ENCODE results near the gene RNU6-9.

GRCh38 chr19:898663-899062 lies 5.4 kb downstream of the RNU6-9 start:
- no peak for TF ChIP-seq TAF1 (IDR thresholded peaks at IDR 0.05; ENCODE audit: borderline replicate concordance, insufficient read depth, low read length)
- TF ChIP-seq POLR2AphosphoS5 (IDR thresholded peaks at IDR 0.05; ENCODE audit: low read depth, low read length): no peak
- TF ChIP-seq REST (IDR thresholded peaks at IDR 0.05; ENCODE audit: insufficient read depth in 1 of 2, low read depth in 2 of 2, low read length in 2 of 2): no peak
- no peak for TF ChIP-seq SIN3A (IDR thresholded peaks at IDR 0.05; ENCODE audit: borderline replicate concordance, insufficient read depth, low read length)
- TF ChIP-seq FOXP2 (optimal IDR thresholded peaks at IDR 0.05; ENCODE audit: borderline replicate concordance, extremely low read depth, extremely low read length, insufficient read depth): no peak
